GM10266 (cell line): ENCODE data around the gene HEMK1.

Experiments used
- DNase-seq: peaks from one replicate; pipeline ENCODE4 v3.0.0; 2012; ENCODE audit errors: extremely low spot score
- TF ChIP-seq, protein P1 (sequence below): IDR thresholded peaks from 2 replicates; pipeline ENCODE4 v1.5.1; 2012; ENCODE audit warnings: mild to moderate bottlenecking, low read depth; ENCODE audit not compliant: control insufficient read depth, insufficient read depth; ENCODE audit errors: missing control alignments

Gene HEMK1

GRCh38 chr3:50570508-50571279 lies 1.4 kb downstream of the HEMK1 start:
- TF ChIP-seq, protein P1, sequence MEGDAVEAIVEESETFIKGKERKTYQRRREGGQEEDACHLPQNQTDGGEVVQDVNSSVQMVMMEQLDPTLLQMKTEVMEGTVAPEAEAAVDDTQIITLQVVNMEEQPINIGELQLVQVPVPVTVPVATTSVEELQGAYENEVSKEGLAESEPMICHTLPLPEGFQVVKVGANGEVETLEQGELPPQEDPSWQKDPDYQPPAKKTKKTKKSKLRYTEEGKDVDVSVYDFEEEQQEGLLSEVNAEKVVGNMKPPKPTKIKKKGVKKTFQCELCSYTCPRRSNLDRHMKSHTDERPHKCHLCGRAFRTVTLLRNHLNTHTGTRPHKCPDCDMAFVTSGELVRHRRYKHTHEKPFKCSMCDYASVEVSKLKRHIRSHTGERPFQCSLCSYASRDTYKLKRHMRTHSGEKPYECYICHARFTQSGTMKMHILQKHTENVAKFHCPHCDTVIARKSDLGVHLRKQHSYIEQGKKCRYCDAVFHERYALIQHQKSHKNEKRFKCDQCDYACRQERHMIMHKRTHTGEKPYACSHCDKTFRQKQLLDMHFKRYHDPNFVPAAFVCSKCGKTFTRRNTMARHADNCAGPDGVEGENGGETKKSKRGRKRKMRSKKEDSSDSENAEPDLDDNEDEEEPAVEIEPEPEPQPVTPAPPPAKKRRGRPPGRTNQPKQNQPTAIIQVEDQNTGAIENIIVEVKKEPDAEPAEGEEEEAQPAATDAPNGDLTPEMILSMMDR, result no peak
- no peak for DNase-seq

DNA sequence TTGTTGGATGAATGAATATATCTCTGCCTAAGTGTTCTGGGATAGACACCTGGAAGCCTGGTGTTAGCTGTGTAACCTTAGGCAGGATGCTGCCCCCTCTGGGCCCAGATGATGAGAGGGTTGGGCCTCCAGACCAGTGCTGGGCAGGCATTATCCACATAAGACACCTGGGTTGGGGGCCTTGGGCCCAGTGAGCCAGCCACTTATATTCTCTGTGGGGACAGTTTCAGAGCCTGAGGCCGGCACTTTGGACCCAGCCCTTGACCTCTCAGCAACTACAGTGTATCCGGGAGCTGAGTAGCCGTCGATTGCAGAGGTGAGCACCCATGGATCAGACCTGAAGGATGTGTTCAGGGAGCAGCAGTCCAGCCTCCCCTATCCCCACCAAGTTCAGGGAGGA lies 2.2 kb downstream of the HEMK1 start:
- TF ChIP-seq, protein P1, result no peak
- DNase-seq, result no peak

DNA sequence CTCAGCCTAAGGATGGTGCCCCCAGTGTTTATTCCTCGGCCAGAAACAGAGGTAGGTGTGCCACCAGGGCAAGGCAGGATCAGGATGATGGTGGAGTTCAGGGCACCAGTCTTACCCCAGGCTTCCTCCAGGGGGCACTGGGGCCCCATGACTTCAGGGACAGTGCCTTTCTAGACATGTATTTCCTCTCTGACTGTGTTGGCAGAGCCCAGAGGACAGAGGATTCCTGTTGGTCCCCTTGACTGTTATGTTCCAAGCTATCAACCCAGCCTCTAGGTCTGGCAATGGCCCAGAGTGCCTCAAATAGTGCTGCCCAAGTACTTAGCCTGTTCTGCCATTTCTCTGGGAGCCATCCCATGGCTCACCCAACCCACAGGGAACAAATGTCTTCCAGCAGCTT lies 2.8 kb downstream of the HEMK1 start:
- DNase-seq, result peak; percentile 82
- TF ChIP-seq, protein P1, result peak; percentile 88

DNA sequence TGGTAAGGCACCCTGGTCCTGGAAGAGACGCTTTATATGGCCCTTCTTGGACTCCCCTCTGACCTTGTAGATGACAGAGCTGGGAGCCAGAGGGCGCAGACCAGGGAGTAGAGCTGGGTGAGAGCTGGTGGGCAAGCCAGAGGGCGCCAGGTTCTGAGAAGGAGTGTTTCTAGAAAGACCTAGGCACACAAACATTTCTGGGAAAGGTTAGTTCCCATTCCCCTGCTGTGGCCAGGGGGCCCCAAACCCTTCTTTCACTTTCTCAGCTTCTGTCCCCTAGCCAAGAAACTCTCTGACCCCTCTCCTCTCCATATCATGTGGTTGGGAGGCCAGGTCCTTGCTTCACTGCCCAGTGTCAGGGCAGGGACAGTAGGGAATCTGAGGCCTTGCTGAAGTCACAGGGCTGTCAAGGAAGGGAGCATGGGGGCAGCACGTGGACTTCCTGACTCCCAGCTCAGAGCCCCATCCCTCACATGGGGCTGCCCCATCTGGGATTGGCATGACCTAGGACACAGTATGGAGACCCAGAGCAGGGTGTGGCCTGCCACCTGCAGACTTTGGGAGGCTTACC lies 3.6 kb downstream of the HEMK1 start:
- TF ChIP-seq, protein P1, result no peak
- DNase-seq, result no peak

- DNase-seq, result no peak
- TF ChIP-seq, protein P1, result no peak
These were observed 4.5 kb downstream of the HEMK1 start for GRCh38 chr3:50573566-50574443.

DNA sequence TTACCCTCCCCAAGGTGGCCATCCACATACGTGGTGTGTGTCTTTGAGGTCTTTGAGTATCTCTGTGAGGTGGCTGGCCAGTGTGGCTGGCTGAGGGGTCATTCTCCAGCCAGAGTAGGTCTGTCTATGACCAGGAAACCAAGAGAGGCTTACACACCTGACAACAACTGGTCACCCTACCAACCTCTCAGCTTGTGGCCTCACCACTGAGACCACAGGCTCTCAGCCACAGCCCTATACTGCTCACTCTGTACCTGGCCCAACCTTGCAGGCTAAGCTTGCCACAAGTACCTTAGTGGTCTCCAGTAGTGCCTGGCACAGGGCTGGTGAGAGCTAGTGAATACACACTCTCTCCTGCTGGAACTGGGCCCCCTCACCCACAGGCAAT lies 5.1 kb downstream of the HEMK1 start:
- DNase-seq, result no peak
- TF ChIP-seq, protein P1, result no peak
